ENCODE data around the gene F5.
A peak's percentile ranks its signal among the peaks of the same experiment; 100 is the strongest.
"Not testable (repeated sequence)": the region's sequence is repeated elsewhere in the genome, so short reads cannot be mapped to it uniquely, and the experiment has no call there.

The F5 gene

DNA sequence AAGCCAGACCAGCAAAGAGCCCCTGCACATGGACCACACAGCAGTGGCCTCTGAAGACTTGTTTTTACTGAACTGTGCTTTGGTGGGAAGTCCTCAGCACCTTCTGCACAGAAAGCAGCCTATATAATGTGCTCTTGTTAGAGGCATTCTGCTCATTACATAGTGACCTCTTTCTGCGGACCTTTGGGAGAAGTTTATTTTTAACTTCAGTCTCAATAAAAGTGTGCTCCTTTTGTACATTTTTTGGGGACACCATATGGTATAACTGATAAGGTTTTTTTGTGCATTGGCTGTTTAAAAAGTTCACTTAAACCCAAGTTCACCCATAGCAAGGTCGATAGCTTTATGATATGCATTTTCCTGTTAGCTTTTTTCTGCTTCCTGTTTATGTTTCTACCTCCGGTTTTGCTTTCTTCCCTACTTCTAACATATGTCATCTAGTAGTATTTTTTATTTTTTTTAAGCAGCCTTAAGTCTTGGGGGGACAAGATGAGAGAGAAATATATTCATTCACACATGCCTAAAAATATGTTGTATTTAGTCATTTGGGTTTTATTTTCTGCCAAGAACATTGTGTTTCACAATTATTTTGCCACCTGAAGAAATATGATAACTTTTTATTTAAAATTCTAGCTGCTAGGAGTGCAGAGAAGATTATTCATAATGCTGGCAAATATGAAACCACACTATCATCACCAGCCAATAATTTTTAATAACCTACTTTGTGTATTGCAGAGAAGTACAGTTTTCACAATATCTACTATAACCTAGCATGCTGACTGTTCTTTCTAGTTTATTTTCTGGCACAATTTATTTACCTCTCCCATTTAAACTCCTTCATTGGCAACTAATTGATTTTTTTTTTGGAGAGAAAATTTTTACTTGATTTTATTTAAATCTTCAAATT is 77.6 kb downstream of the F5 start:
- no peak for DNase-seq

DNA sequence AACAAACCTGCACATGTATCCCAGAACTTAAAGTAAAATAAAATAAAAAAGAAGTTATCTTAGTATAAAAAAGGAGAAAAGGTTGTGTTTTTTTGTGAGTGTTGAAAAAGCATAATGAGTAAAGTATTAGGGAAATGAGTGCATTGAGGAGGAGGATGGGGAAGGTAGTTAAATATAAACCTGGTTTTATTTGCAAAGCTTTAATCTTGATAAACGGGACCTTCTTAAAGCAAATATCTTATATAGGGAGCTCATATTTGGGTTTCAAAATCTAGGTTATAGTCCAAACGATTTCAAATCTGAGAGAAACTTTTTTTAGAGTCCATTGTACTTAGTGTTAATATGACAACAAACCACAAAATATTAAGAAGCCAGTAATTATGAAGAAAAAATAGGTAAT is 78.9 kb downstream of the F5 start:
- no peak for DNase-seq

DNA sequence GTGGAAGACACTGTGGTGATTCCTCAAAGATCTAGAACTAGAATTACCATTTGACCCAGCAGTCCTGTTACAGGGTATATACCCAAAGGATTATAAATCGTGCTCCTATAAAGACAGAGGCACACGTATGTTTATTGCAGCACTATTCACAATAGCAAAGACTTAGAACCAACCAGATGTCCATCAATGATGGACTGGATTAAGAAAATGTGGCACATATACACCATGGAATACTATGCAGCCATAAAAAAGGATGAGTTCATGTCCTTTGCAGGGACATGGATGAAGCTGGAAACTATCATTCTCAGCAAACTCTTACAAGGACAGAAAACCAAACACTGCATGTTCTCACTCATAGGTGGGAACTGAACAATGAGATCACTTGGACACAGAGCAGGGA is 82.7 kb downstream of the F5 start:
- DNase-seq: not testable (repeated sequence)

DNA sequence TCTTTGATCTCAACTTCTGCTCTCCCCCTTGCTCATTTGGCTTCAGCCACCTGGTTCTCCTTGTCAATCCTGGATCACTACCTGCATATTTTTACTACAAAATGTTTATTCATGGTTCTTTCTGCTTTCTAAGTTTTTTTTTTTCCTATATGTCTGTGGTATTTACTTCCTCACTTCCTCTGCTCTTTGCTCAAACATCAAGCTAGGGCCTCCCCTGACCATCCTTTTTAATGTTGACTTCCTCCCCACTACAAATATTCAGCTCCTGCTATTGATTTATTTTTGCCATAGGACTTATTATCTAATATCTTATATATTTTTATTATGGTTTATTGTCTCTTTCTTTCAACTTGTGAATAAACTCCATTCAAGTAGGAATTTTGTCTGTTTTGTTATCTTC is 86.5 kb downstream of the F5 start:
- no peak for DNase-seq

DNA sequence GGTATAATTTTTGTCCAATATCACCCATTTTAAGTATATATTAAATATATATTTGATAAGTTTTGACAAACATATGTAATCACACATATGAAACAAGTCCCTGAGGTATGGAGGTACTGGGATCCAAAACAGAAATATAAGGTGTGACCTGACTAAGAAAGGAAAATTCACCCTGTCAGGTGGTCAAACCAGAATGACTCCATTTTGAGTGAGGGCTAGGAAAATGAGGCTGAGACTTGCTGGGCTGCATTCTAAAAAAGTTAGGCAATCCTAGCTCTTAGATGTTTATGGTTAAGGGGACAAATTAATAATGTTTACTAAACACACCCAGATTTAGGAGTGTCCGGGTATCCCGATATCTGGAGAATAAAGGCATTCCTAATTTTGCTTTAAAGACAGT is 89.0 kb downstream of the F5 start:
- DNase-seq: no peak

GRCh38 chr1:169495916-169496315 is 90.4 kb downstream of the F5 start:
- no peak for DNase-seq

DNA sequence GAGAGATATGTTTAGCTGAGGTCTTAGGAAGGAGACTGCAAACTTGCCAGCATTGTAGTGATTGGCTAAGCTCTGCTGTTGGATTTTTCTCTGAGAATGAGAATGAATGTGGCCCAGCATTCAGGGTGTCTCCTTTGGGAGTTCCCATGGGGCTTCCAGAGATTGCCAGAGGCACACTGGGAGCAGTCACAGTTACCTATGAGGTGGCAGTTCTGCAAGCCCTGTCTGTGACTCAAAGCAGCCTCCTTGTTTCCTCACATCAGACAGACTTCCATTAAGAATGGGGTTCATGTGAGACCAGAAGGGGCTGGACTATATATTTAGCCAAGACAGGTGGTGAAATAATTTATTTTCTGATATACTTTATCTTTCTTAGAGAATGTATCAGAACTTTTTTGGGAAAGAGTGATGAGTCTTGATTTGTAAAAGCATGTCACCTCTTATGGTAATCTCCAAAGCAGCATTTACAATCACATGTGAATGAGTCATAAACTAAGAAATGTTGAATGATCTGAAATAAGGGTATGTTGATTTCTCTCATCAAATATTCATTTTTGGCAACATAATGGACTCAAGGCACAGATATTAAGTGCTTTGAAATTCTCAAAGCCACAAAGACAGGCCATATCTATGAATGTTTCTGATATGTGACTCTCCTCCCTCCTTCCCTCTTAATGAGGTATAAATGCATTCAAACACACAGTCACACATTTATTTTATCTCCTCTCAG is 91.1 kb downstream of the F5 start:
- no peak for DNase-seq

DNA sequence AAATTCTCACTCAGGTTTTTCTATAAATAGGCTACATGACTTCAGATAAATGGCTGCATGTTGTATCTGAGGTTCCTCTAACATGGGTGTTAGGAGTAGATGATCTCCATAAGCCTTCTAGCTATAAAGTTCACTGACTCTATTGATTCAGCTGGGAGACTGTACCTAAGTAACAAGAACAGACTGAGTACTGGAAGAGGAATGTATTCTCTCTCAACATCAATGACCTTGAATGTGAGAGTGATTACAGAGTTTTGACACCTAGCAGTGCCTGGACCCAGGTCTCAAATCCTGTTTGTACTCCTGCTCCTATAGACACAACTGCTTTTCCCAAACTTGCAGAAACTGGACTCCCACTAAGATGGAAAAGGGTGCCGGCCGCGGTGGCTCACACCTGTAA is 91.9 kb downstream of the F5 start:
- DNase-seq: no peak

DNA sequence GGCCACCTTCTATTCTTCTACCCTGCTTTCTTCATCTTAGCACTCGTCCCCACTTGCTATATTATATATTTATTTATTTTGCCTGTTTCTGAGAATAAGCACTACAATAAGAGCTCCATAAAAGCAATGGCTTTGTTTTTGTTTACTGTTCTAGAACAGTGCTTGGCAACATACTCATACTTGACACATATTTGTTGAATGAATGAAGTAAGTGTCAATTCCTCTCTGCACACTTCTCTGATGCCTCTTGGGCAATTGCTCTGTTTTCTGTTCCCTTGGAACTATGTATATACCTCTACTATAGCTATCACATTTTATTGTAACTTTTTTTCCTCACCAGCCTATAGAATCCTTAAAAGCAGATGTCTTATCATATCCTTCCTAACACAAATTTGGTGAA is 93.0 kb downstream of the F5 start:
- DNase-seq: no peak

GRCh38 chr1:169491845-169492281 is 94.4 kb downstream of the F5 start:
- DNase-seq: no peak

DNA sequence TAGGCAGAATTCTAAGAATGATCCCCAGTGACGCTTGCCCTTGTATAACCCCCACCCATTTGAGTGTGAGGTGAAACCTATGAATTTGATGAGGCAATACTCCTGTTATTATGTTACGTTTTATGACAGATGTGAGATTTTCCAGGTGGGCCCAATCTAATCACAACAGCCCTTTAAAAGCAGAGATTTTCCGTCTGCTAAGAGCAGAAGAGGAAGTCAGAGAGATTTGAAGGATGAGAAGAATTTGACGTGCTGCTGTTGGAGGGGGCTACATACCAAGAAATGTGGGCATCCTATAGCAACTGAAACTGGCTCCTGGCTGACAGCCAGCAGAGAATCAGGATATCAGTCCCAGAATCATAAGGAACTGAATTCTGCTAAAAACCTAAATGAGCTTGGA is 98.1 kb downstream of the F5 start:
- DNase-seq: no peak

DNA sequence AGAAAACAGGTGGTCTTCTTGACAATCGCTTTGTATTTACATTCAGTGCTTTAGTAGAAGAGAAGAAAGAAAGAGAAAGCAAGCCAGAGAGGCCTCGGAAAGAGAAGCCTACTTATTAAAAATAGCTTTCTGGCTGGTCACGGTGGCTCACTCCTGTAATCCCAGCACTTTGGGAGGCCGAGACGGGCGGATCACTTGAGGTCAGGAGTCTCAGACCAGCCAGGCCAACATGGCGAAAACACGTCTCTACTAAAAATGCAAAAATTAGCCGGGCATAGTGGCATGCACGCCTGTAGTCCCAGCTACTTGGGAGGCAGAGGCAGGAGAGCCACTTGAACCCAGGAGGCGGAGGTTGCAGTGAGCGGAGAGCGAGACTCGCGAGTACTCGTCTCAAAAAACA is 98.7 kb downstream of the F5 start:
- DNase-seq: no peak

GRCh38 chr1:169487133-169487532 is 99.1 kb downstream of the F5 start:
- no peak for DNase-seq

- no peak for DNase-seq
Measured at GRCh38 chr1:169486281-169487051, 99.8 kb downstream of the F5 start.

GRCh38 chr1:169485431-169486280 is 100.6 kb downstream of the F5 start, which contains the start of gene SLC19A2:
Gene SLC19A2, minus strand, starts transcription at chr1:169485944. Its CDS starts 178 bp downstream, at chr1:169485766.
- DNase-seq: peak; percentile 99

DNA sequence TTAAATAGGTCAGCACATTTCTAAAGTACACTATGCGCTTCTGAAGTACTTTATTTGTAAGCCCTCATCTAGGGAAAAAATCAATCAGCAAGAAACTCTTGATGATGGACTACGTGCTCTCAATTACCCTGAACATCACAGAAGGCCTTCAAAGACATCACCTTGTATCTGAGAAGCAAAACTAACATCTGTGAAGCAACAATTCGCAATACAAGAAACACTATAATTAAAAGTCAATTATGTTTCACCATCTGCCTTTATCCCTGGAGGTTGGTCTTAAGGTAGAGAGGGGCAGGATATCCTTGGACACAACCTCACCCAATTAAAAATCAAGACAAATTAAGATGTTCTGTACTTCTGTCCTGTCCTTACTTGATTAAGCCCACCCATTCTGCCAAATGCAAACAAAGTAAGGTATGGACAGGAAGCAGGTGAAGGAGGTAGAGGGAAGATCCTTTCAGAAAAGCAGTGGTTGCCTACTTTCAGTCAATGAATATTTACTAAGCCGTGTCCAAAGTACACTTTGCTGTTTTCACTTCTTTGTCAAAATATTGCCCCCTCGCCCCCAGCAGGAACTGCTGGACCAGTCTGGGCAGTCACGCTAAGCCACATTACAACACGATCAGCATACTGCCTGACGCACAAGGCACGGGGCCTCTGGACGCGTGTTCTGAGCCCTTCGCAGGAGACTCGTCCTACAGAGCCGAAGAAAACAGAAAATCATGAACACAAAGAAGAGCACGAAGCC is 101.4 kb downstream of the F5 start:
- no peak for DNase-seq

- peak; percentile 35 for DNase-seq
Measured at GRCh38 chr1:169484101-169484500, 102.2 kb downstream of the F5 start.

DNA sequence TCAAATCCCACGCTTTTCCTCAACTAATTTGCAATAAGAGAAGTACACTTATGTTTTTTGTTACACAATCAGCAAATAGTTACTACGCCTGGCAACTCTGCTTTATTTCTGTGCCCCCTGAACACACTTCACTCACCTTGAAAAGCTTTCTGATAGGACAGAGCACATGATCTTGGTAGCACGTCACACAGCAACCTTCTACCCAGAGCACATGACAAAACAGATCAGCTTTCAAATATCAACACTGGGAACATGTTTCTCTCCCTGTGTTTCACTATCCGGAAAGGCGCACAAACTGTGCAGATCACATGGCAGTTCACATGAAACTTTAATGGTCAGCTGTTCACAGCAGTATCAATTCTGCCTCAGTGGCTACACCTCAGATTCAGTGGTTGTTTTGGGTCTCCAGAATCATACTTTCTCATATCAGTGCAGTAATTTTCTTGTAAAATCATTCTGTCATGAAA is 102.7 kb downstream of the F5 start:
- DNase-seq: peak; percentile 22

DNA sequence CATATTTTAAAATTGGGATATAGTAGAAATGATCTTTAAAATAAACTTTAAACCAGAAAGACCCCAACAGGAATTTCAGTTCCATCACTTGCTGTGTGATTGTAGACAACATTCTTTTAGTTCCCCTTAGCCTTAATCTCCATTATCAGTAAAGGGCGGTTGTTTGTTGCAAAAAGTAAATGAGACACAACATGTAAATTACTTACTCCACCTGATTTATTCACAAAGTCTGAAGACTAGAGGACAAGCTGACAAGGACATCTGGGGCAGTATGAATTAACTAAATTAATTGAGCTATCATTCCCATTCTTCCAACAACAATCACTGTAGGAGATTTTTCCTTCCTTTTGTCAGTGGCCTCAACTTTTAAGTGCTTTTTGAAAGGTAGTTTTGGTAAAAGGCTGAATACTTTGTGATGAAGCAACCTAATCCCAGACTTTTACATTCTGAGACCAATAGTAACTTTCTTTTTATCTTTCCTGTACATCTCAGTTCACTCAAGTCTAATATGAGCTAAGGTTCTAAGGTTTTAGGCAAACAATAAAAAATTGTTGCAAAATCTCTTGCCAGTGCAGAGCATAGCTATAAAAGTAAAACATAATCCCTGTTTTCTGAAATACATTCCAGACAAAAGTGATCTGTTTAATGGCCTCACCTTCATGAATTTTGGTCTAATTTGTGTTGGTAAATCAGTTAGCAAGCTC is 106.8 kb downstream of the F5 start:
- no peak for DNase-seq

DNA sequence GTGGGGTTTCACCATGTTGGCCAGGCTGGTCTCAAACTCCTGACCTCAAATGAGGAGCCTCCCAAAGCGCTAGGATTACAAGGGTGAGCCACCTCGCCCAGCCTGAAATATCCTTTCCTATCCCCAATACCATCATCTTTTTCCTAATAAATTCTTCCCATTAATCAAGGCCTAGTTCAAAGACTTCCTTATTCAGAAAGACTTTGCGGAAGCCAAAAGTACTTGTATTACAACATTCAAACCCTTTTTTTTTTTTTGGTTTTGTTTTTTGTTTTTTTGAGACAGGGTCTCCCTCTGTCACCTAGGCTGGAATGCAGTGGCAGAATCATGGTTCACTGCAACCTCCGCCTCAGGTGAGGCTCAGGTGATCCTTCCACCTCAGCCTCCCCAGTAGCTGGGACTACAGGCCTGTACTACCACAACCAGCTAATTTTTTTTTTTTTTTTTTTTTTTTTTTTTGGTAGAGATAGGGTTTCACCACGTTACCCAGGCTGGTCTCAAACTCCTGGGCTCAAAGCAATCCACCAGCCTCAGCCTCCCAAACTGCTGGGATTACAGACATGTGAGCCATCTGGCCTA is 108.1 kb downstream of the F5 start:
- DNase-seq: no peak
